AG04449 (cell line): ENCODE measurements around the gene FCN3.

Experiments
- CTCF ChIA-PET: fragments of 350-600 bp; formaldehyde crosslinking; extraction: SDS; loops from one replicate; lab custom pipeline; 2021; ENCODE audit warnings: antibody characterized with exemption; lab: Yijun Ruan, JAX
- POLR2A ChIA-PET: fragments of 400-600, 350-600 bp; formaldehyde crosslinking; extraction: SDS; loops from one replicate; lab custom pipeline; 2020; ENCODE audit warnings: antibody characterized with exemption, inconsistent platforms; lab: Yijun Ruan, JAX
- DNase-seq: peaks from one replicate; pipeline ENCODE4 v3.0.0-alpha.2; 2010; ENCODE audit warnings: low read depth, low spot score
- H3K4me3 ChIP-seq: 2 replicates; pipeline ENCODE4 v1.5.1; 2011; ENCODE audit warnings: low read depth, mild to moderate bottlenecking, control low read depth, low read length
- TF ChIP-seq, protein P1 (sequence below): IDR thresholded peaks from one replicate; pipeline ENCODE4 v1.5.1; 2011; ENCODE audit warnings: mild to moderate bottlenecking, moderate library complexity, low read length, control low read depth, inconsistent platforms; ENCODE audit not compliant: insufficient read depth; ENCODE audit errors: missing control alignments

The FCN3 gene

GRCh38 chr1:27358928-27359313 lies 15.7 kb downstream of the FCN3 start:
- TF ChIP-seq, protein P1, sequence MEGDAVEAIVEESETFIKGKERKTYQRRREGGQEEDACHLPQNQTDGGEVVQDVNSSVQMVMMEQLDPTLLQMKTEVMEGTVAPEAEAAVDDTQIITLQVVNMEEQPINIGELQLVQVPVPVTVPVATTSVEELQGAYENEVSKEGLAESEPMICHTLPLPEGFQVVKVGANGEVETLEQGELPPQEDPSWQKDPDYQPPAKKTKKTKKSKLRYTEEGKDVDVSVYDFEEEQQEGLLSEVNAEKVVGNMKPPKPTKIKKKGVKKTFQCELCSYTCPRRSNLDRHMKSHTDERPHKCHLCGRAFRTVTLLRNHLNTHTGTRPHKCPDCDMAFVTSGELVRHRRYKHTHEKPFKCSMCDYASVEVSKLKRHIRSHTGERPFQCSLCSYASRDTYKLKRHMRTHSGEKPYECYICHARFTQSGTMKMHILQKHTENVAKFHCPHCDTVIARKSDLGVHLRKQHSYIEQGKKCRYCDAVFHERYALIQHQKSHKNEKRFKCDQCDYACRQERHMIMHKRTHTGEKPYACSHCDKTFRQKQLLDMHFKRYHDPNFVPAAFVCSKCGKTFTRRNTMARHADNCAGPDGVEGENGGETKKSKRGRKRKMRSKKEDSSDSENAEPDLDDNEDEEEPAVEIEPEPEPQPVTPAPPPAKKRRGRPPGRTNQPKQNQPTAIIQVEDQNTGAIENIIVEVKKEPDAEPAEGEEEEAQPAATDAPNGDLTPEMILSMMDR, result no peak
- H3K4me3 ChIP-seq, result no peak overlapping the region
- ChIA-PET CTCF (interaction anchor here (0.9 to 12.1 kb wide), 18 partner anchors 7 to 304 kb away, joined by 3 to 187 read pairs (median 17); partner anchors contain the start of genes AHDC1, CD164L2, FCN3 and MAP3K6), POLR2A (no interaction called here)
- DNase-seq, result no peak

DNA sequence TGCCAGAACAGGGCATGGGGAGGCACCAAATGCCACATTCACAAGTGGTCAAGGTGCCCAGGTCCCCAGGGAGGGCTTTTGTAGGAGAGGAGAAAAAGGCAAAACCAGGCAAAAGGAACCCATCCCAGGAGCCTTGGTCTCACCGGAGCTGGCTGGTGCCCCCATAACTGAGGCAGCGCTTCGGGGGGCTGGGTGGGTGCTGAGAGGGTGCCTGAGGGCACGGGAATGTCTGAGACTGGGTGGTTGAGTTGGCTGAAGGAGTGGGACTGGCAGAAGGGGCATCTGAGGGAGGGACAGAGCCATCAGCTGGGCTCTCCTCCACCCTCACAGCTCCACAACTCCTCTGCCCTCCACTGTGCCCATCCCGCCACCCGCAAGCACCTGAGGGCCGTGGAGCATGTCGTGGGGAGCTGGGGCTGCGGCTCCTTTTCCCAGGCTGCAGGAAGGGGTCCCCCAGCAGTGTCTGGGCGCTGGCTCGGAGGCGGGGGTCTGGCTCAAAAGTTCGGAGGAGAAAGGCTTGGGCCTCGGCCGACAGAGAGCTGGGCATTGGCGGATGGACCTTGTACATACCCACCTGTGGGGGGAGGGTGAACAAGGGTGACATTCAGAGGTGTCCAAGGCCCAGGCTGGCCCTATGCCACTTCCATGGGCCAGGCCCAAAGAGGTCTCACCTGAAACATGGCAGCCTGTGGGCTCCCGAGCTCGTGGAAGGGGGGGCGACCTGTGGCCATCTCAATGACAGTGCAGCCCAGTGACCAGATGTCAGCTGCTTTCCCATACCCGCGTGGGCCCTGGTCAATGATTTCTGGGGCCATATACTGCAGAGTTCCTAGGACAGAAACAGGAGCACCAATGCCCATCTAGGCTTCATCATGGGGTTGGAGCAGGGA lies 16.3 kb downstream of the FCN3 start:
- CTCF ChIA-PET, result interaction anchor here (0.7 to 12.1 kb wide), 30 partner anchors 8 to 312 kb away, joined by 3 to 187 read pairs (median 8); partner anchors contain the start of genes AHDC1, CD164L2, FCN3 and MAP3K6

DNA sequence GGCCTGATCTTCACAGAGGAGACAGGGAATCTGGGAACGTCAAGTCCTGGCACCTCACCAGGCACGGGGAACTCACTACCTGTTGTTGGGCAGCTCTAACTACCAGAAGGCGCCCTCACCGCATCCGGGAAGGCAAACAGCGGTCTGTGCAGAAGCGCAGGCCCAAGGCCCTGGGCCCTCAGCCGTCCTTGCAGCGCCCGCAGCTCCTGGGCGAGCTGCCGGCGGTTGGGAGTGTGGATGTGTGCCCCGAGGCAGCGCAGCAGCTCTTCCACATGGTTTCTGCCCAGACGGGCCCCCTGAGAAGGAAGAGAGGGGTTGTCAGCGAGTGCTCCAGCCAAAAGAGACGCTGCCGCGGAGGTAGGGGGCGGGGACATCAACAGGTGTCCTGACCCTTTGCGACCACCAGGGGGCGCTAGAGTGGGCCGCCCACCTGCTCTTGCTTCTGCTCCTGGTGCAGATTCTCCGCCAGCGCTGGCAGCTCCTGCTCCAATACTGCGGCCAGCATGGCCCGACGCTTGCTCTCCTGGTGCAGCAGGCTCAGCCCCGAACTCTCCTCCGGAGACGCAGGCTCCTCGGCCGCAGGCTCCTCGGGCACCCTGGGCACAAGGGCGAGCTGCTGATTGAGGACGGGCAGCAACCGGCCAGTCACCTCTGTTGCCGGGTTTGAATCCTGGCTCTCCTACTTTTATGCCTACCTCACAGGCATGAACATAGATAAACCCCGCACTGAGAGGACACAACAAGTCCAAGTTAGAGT lies 17.2 kb downstream of the FCN3 start:
- TF ChIP-seq, protein P1, result peak; percentile 92
- no peak for DNase-seq
- ChIA-PET CTCF (interaction anchor here (0.5 to 12.1 kb wide), 32 partner anchors 9 to 312 kb away, joined by 3 to 187 read pairs (median 6); partner anchors contain the start of genes AHDC1, CD164L2, FCN3 and MAP3K6), POLR2A (no interaction called here)
- no peak overlapping the region for H3K4me3 ChIP-seq

More for the DNA sequence above, 16.3 kb downstream of the FCN3 start:
- no peak for DNase-seq
- POLR2A ChIA-PET, result no interaction called here
- TF ChIP-seq, protein P1, result no peak
- H3K4me3 ChIP-seq, result no peak overlapping the region

DNA sequence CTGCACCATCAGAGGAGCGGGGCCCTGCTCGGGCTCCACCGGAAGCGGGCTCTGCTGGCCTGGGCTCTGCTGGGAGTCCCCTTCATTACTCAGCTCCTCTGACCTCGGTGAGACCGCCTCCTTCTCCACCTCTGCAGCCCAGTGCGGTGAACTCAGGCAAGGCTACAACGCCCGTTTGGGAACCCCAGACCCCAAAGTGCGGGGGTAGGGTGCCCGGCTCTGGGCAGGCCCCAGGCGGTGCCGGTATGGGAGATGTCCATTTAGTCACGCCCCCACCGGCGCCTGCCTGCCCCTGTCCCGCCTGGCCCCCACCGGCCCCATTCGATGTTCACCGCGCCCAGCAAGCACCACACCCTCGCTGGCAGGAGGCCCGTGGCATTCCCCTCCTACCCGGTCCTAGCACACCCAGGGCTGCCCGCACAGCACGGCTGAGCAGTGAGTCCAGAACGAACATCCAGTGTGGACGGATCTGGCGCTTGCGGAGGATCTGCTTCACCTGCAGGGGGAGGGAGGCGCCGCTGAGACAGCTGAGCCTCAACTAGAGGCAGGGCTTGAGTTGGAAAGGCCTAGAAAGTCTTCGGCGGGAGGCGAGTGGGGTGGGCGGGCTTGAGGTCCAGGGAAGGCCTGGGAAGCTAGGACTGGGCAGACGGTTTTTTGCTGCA lies 17.9 kb downstream of the FCN3 start:
- ChIA-PET POLR2A (interaction anchor here (1.1 kb wide), 1 partner anchor 9 kb away, joined by 3 read pairs; no protein-coding TSS in a partner anchor), CTCF (interaction anchor here (0.5 to 12.1 kb wide), 29 partner anchors 8 to 313 kb away, joined by 3 to 187 read pairs (median 8); partner anchors contain the start of genes AHDC1, CD164L2, FCN3 and MAP3K6)
- DNase-seq, result no peak
- TF ChIP-seq, protein P1, result no peak
- no peak overlapping the region for H3K4me3 ChIP-seq

DNA sequence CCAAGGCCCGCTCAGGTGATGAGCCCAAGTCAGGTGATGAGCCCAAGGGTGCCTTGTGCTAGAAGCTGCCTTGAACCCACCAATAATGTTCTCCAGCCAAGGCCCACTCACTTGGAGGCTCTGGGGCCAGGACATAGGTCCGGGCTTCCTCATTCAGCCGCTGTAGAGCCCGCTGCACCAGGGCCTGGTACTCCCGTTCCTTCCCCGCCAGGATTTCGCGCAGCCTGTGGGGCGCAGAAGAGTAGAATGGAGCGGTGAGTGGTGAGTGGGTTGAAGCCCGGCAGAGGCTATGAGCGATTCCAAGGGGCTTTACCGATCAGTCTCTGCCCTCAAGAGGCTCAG lies 18.4 kb downstream of the FCN3 start:
- POLR2A ChIA-PET, result interaction anchor here (1.1 kb wide), 1 partner anchor 9 kb away, joined by 3 read pairs; no protein-coding TSS in a partner anchor
- no peak for DNase-seq
- H3K4me3 ChIP-seq, result no peak overlapping the region
- CTCF ChIA-PET, result interaction anchor here (3.7 to 12.1 kb wide), 7 partner anchors 10 to 250 kb away, joined by 18 to 187 read pairs (median 89); partner anchors contain the start of genes AHDC1, MAP3K6 and SYTL1
- TF ChIP-seq, protein P1, result no peak
